A549 (cell line): ENCODE measurements around the gene SLC6A5. TPM values are rescaled to one million over a fixed set of nuclear protein-coding genes. Genes with fewer than 3 reads are reported as not detected.

Experiments
- ATAC-seq, 2 experiments: fragments of 200-7000 bp in 1 of 2; fragments of >200 bp in 1 of 2; cut with Nextera tagmentation in 1 of 2; cut with Tn5 transposase in 1 of 2; 3 replicates each; pipeline versions ENCODE4 v1.8.0 to v1.9.1; 2018 to 2020; ENCODE audit warnings: mild to moderate bottlenecking in 1 of 2, moderate library complexity in 1 of 2
- CTCF ChIA-PET: fragments of 300-600 bp; sonication (Branson Sonifier 250); formaldehyde crosslinking; extraction: SDS; loops from one replicate; lab custom pipeline; 2021; ENCODE audit warnings: antibody characterized with exemption, inconsistent platforms; lab: Yijun Ruan, JAX
- POLR2A ChIA-PET: fragments of 350-600 bp; formaldehyde crosslinking; extraction: SDS; loops from one replicate; lab custom pipeline; 2021; ENCODE audit warnings: antibody characterized with exemption, inconsistent platforms; lab: Yijun Ruan, JAX
- DNase-seq, 2 experiments: peaks; one replicate each; pipeline versions ENCODE4 v3.0.0 to v3.0.0-alpha.2; 2011 to 2016; ENCODE audit warnings: low read depth in 1 of 2, low spot score in 1 of 2
- FAIRE-seq: peaks from 2 replicates; lab custom pipeline; 2011; peaks lifted over from hg19 to GRCh38; lab: Jason Lieb, UNC
- H3K27ac ChIP-seq, 2 experiments: fragments of >200 bp; sonication (Bioruptor Twin); formaldehyde crosslinking; 3 replicates each; pipeline ENCODE4 v1.5.1; 2016 to 2017
- H3K4me1 ChIP-seq: fragments of >200 bp; sonication (Bioruptor Twin); formaldehyde crosslinking; 3 replicates; pipeline ENCODE4 v1.6.1; 2016
- H3K4me2 ChIP-seq: fragments of >200 bp; sonication (Bioruptor Twin); formaldehyde crosslinking; 3 replicates; pipeline ENCODE4 v1.6.1; 2016
- H3K4me3 ChIP-seq: fragments of >200 bp; sonication (Bioruptor Twin); formaldehyde crosslinking; 3 replicates; pipeline ENCODE4 v1.5.1; 2016
- H3K9me3 ChIP-seq: fragments of >200 bp; sonication (Bioruptor Twin); formaldehyde crosslinking; 3 replicates; pipeline ENCODE4 v1.6.1; 2016
- BCL3 ChIP-seq: fragments of >200 bp; sonication (Bioruptor Twin); formaldehyde crosslinking; IDR thresholded peaks from 3 replicates; pipeline ENCODE4 v1.6.1; 2016
- CBX8 ChIP-seq: fragments of 200-600 bp; sonication (generic); IDR thresholded peaks from 2 replicates; pipeline ENCODE4 v1.6.1; 2016
- CEBPB ChIP-seq, 2 experiments: fragments of >200 bp in 1 of 2; sonication (Bioruptor Twin) in 1 of 2; formaldehyde crosslinking in 1 of 2; IDR thresholded peaks; 2 replicates each; pipeline ENCODE4 v1.6.1; 2012 to 2016
- CHD4 ChIP-seq: fragments of 200-600 bp; sonication (generic); IDR thresholded peaks from 2 replicates; pipeline ENCODE4 v1.6.1; 2016; ENCODE audit warnings: antibody characterized with exemption, mild to moderate bottlenecking, borderline replicate concordance
- CTCF ChIP-seq: fragments of >200 bp; sonication (Bioruptor Twin); formaldehyde crosslinking; IDR thresholded peaks from 3 replicates; pipeline ENCODE4 v1.5.1; 2016
- EHMT2 ChIP-seq: fragments of 200-600 bp; sonication (generic); IDR thresholded peaks from 2 replicates; pipeline ENCODE4 v1.6.1; 2016; ENCODE audit warnings: antibody characterized with exemption, low read depth, mild to moderate bottlenecking, moderate library complexity
- GATA3 ChIP-seq: IDR thresholded peaks from 2 replicates; pipeline ENCODE4 v1.6.1; 2012; ENCODE audit warnings: borderline replicate concordance
- HDAC2 ChIP-seq: fragments of 200-600 bp; sonication (generic); IDR thresholded peaks from 2 replicates; pipeline ENCODE4 v1.6.1; 2016
- HEYL ChIP-seq: fragments of 250-450 bp; sonication (Bioruptor Pico); IDR thresholded peaks from 2 replicates; pipeline ENCODE4 v1.8.0; 2021; ENCODE audit warnings: mild to moderate bottlenecking, moderate library complexity
- HMGXB4 ChIP-seq: fragments of 250-450 bp; sonication (Bioruptor Pico); IDR thresholded peaks from 2 replicates; pipeline ENCODE4 v1.5.0; 2021; ENCODE audit warnings: mild to moderate bottlenecking, moderate library complexity, borderline replicate concordance
- HOXB13 ChIP-seq: fragments of 250-450 bp; sonication (Bioruptor Pico); IDR thresholded peaks from 2 replicates; pipeline ENCODE4 v1.5.0; 2020; ENCODE audit warnings: low read depth, mild to moderate bottlenecking, moderate library complexity
- HOXB5 ChIP-seq: fragments of 250-450 bp; sonication (Bioruptor Pico); IDR thresholded peaks from 2 replicates; pipeline ENCODE4 v1.5.0; 2020; ENCODE audit warnings: mild to moderate bottlenecking, moderate library complexity
- KDM1A ChIP-seq: fragments of 200-600 bp; sonication (generic); IDR thresholded peaks from 2 replicates; pipeline ENCODE4 v1.6.1; 2016; ENCODE audit warnings: low read depth, mild to moderate bottlenecking
- KDM5A ChIP-seq: fragments of 200-600 bp; sonication (generic); IDR thresholded peaks from 2 replicates; pipeline ENCODE4 v1.6.1; 2016; ENCODE audit warnings: antibody characterized with exemption, mild to moderate bottlenecking
- MAX ChIP-seq: IDR thresholded peaks from 2 replicates; pipeline ENCODE4 v1.6.1; 2012
- MAZ ChIP-seq: fragments of 150-350 bp; IDR thresholded peaks from 2 replicates; pipeline ENCODE4 v1.6.1; 2014; ENCODE audit warnings: antibody characterized with exemption, low read depth, low read length, borderline replicate concordance
- MYC ChIP-seq: IDR thresholded peaks from 2 replicates; pipeline ENCODE4 v1.6.1; 2012; ENCODE audit warnings: mild to moderate bottlenecking, inconsistent platforms, low read length, improper control_type of control experiment, borderline replicate concordance
- NFE2L2 ChIP-seq: fragments of 150-350 bp; conservative IDR thresholded peaks from 2 replicates; pipeline ENCODE4 v1.6.1; 2014; ENCODE audit warnings: low read length
- NPAS2 ChIP-seq: fragments of 250-450 bp; sonication (Bioruptor Pico); IDR thresholded peaks from 2 replicates; pipeline ENCODE4 v1.8.0; 2022; ENCODE audit warnings: mild to moderate bottlenecking, moderate library complexity, borderline replicate concordance
- PHF8 ChIP-seq: fragments of 200-600 bp; sonication (generic); IDR thresholded peaks from 2 replicates; pipeline ENCODE4 v1.6.1; 2016; ENCODE audit warnings: low read depth, mild to moderate bottlenecking, antibody characterized with exemption, moderate library complexity, borderline replicate concordance
- POLR2AphosphoS2 ChIP-seq: conservative IDR thresholded peaks from 2 replicates; pipeline ENCODE4 v1.6.1; 2012; ENCODE audit warnings: low read length, improper control_type of control experiment, inconsistent platforms
- RAD21 ChIP-seq, 2 experiments: fragments of >200 bp in 1 of 2; sonication (Bioruptor Twin) in 1 of 2; formaldehyde crosslinking in 1 of 2; IDR thresholded peaks in 1 of 2; conservative IDR thresholded peaks in 1 of 2; 2 replicates in 1 of 2; 3 replicates in 1 of 2; pipeline ENCODE4 v1.6.1; 2012 to 2018; ENCODE audit warnings: inconsistent platforms in 1 of 2
- REST ChIP-seq: fragments of 200-600 bp; sonication (generic); IDR thresholded peaks from 2 replicates; pipeline ENCODE4 v1.6.1; 2016; ENCODE audit warnings: antibody characterized with exemption, mild to moderate bottlenecking, moderate library complexity
- SMC3 ChIP-seq: fragments of >200 bp; sonication (Bioruptor Twin); formaldehyde crosslinking; IDR thresholded peaks from 3 replicates; pipeline ENCODE4 v1.6.1; 2018; ENCODE audit warnings: inconsistent platforms
- ZFP36 ChIP-seq: fragments of 450-650 bp; IDR thresholded peaks from 2 replicates; pipeline ENCODE4 v1.6.1; 2014; ENCODE audit warnings: borderline replicate concordance; ENCODE audit not compliant: partially characterized antibody
- WGBS: methylation state at CpG from one replicate; pipeline ENCODE4 v1.1.6; 2017; ENCODE audit errors: missing lambda C conversion rate; 5-methylcytosine and 5-hydroxymethylcytosine counted together
- polyA plus RNA-seq, 4 experiments: library from polyadenylated mRNA; depleted of rRNA in 3 of 4; stranded (reverse); fragments of >200 nt; fragmentation: RNase III in 1 of 4; extraction: RNeasy Plus Mini Kit Qiagen cat#74134 plus additional on column Dnase treatment in 1 of 4; gene quantifications; 2 replicates in 3 of 4; 3 replicates in 1 of 4; pipeline ENCODE4 v1.2.3, GENCODE V29; 2011 to 2017

The SLC6A5 gene
- polyA plus RNA-seq, 2 of the 4 experiments (the other 2 are of a cell fraction) = not detected

- Histone ChIP-seq H3K4me2 (no peak overlapping the region), H3K9me3 (no peaks in the 10 kb centered on the region), H3K27ac (no peak overlapping the region), H3K4me3 (no peak overlapping the region), H3K4me1 (0 out of 3 replicates have a peak, but pooled peaks cover 4% of the 10 kb centered on the region)
- ATAC-seq = no peak
- FAIRE-seq = no peak
- POLR2A ChIA-PET = no interaction called here
- TF ChIP-seq CHD4 (no peak), HMGXB4 (CRISPR knock-in tag) (no peak), ZFP36 (no peak), MAX (no peak), PHF8 (no peak), KDM1A (no peak), CTCF (no peak), CEBPB (IDR thresholded peaks at IDR 0.05) (no peak), HOXB5 (CRISPR knock-in tag) (no peak), KDM5A (no peak), EHMT2 (no peak), BCL3 (no peak), MAZ (no peak), HDAC2 (no peak), HOXB13 (CRISPR knock-in tag) (no peak), MYC (no peak), GATA3 (no peak), CBX8 (no peak)
- 31% methylated on average over 3 of the region's 3 CpGs for WGBS
- DNase-seq = no peak
- CTCF ChIA-PET = interaction anchor here (0.5 to 3.6 kb wide), 18 partner anchors 10 to 482 kb away, joined by 3 to 55 read pairs (median 5); no protein-coding TSS in a partner anchor
Observed at GRCh38 chr11:20610825-20611224, 11.4 kb downstream of the SLC6A5 start.

GRCh38 chr11:20611445-20611844 is 12.0 kb downstream of the SLC6A5 start:
- H3K27ac ChIP-seq = no peak overlapping the region
- POLR2A ChIA-PET = no interaction called here
- H3K4me1 ChIP-seq = 0 out of 3 replicates have a peak, but pooled peaks cover 4% of the 10 kb centered on the region
- no peaks in the 10 kb centered on the region for H3K9me3 ChIP-seq
- DNase-seq = no peak
- H3K4me3 ChIP-seq = no peak overlapping the region
- H3K4me2 ChIP-seq = no peak overlapping the region
- FAIRE-seq = no peak
- ATAC-seq = no peak
- WGBS = 26% methylated on average over 2 of the region's 2 CpGs
- CTCF ChIA-PET = interaction anchor here (1.2 to 3.6 kb wide), 5 partner anchors 10 to 480 kb away, joined by 3 to 55 read pairs (median 12); no protein-coding TSS in a partner anchor
- TF ChIP-seq ZFP36 (no peak), POLR2AphosphoS2 (no peak), NFE2L2 (no peak), NPAS2 (CRISPR knock-in tag) (no peak), RAD21 (conservative IDR thresholded peaks at IDR 0.05 in 1 of 2, IDR thresholded peaks at IDR 0.05 in 1 of 2) (no peak), HMGXB4 (CRISPR knock-in tag) (no peak), REST (no peak), MYC (no peak), HEYL (CRISPR knock-in tag) (no peak), SMC3 (no peak), GATA3 (no peak)
